DMS114 treated with DMSO at 0.1 percent for 48 hours (cell line): ENCODE measurements around the gene LCN12.

Experiments
- DNase-seq: peaks from one replicate; lab custom pipeline; 2025; ENCODE audit not compliant: unreplicated experiment; lab: John Stamatoyannopoulos, UW

The LCN12 gene

GRCh38 chr9:136926749-136927148 lies 25.3 kb upstream of the LCN12 start:
- DNase-seq, result no peak

GRCh38 chr9:136927343-136928271 lies 24.5 kb upstream of the LCN12 start:
- no peak for DNase-seq

- DNase-seq, result no peak
These were observed 23.5 kb upstream of the LCN12 start for GRCh38 chr9:136928591-136928990.

- no peak for DNase-seq
These were observed 22.1 kb upstream of the LCN12 start for GRCh38 chr9:136930014-136930413.

GRCh38 chr9:136931611-136932130 lies 20.4 kb upstream of the LCN12 start:
- no peak for DNase-seq

GRCh38 chr9:136934277-136934676 lies 17.8 kb upstream of the LCN12 start:
- no peak for DNase-seq

GRCh38 chr9:136935651-136936050 lies 16.4 kb upstream of the LCN12 start:
- DNase-seq, result no peak

- no peak for DNase-seq
These were observed 15.4 kb upstream of the LCN12 start for GRCh38 chr9:136936645-136937170.

- DNase-seq, result no peak
These were observed 14.7 kb upstream of the LCN12 start for GRCh38 chr9:136937186-136938001.

- DNase-seq, result no peak
These were observed 12.6 kb upstream of the LCN12 start for GRCh38 chr9:136939431-136939995.

GRCh38 chr9:136939996-136940525 lies 12.0 kb upstream of the LCN12 start:
- DNase-seq, result no peak

- DNase-seq, result no peak
These were observed 11.4 kb upstream of the LCN12 start for GRCh38 chr9:136940526-136941230.

- no peak for DNase-seq
These were observed 10.6 kb upstream of the LCN12 start for GRCh38 chr9:136941231-136942111.

- no peak for DNase-seq
These were observed 9.8 kb upstream of the LCN12 start for GRCh38 chr9:136942112-136942880.

GRCh38 chr9:136942881-136943230 lies 9.2 kb upstream of the LCN12 start:
- DNase-seq, result no peak

GRCh38 chr9:136943291-136944211 lies 8.5 kb upstream of the LCN12 start:
- DNase-seq, result no peak

- DNase-seq, result no peak
These were observed 7.9 kb upstream of the LCN12 start for GRCh38 chr9:136944212-136944518.
